Measurements from ENCODE around the gene GNAI2.

- TF ChIP-seq, protein P1, sequence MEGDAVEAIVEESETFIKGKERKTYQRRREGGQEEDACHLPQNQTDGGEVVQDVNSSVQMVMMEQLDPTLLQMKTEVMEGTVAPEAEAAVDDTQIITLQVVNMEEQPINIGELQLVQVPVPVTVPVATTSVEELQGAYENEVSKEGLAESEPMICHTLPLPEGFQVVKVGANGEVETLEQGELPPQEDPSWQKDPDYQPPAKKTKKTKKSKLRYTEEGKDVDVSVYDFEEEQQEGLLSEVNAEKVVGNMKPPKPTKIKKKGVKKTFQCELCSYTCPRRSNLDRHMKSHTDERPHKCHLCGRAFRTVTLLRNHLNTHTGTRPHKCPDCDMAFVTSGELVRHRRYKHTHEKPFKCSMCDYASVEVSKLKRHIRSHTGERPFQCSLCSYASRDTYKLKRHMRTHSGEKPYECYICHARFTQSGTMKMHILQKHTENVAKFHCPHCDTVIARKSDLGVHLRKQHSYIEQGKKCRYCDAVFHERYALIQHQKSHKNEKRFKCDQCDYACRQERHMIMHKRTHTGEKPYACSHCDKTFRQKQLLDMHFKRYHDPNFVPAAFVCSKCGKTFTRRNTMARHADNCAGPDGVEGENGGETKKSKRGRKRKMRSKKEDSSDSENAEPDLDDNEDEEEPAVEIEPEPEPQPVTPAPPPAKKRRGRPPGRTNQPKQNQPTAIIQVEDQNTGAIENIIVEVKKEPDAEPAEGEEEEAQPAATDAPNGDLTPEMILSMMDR (optimal IDR thresholded peaks at IDR 0.05 in 1 of 3, IDR thresholded peaks at IDR 0.05 in 1 of 3, conservative IDR thresholded peaks at IDR 0.05 in 1 of 3; ENCODE audit: extremely low read depth in 1 of 3, insufficient read depth in 2 of 3, low read length in 3 of 3): no peak
- TF ChIP-seq EZH2 (IDR thresholded peaks at IDR 0.05; ENCODE audit: low read length): no peak
Measured at GRCh38 chr3:50271314-50271936, 35.4 kb downstream of the GNAI2 start.
